HG03342 (cell line): ENCODE data around the gene TUBB2B.
"Not testable (repeated sequence)": the region's sequence is repeated elsewhere in the genome, so short reads cannot be mapped to it uniquely, and the experiment has no call there.

Experiments
- ATAC-seq: cut with Tn5 transposase; IDR thresholded peaks from one replicate; pipeline ENCODE4 v1.9.1; 2021; ENCODE audit warnings: mild to moderate bottlenecking, moderate library complexity; ENCODE audit not compliant: unreplicated experiment

TUBB2B gene

GRCh38 chr6:3212261-3212660 lies 15.2 kb downstream of the TUBB2B start:
- no peak for ATAC-seq

- ATAC-seq, result no peak
These were observed 15.8 kb downstream of the TUBB2B start for GRCh38 chr6:3211681-3212080.

- no peak for ATAC-seq
These were observed 17.3 kb downstream of the TUBB2B start for GRCh38 chr6:3210024-3210610.

GRCh38 chr6:3209114-3210023 lies 18.1 kb downstream of the TUBB2B start:
- peak; percentile 53 for ATAC-seq

- no peak for ATAC-seq
These were observed 18.7 kb downstream of the TUBB2B start for GRCh38 chr6:3208775-3209113.

- no peak for ATAC-seq
These were observed 19.2 kb downstream of the TUBB2B start for GRCh38 chr6:3208098-3208774.

GRCh38 chr6:3206339-3207015 lies 21.0 kb downstream of the TUBB2B start:
- ATAC-seq, result no peak

GRCh38 chr6:3205913-3206312 lies 21.5 kb downstream of the TUBB2B start:
- ATAC-seq, result no peak

GRCh38 chr6:3204921-3205320 lies 22.5 kb downstream of the TUBB2B start:
- ATAC-seq, result no peak

- no peak for ATAC-seq
These were observed 24.3 kb downstream of the TUBB2B start for GRCh38 chr6:3202999-3203696.

GRCh38 chr6:3201388-3201787 lies 26.1 kb downstream of the TUBB2B start:
- no peak for ATAC-seq

- ATAC-seq, result no peak
These were observed 26.8 kb downstream of the TUBB2B start for GRCh38 chr6:3200682-3201081.

GRCh38 chr6:3199382-3199781 lies 28.1 kb downstream of the TUBB2B start:
- ATAC-seq, result no peak

GRCh38 chr6:3197734-3198133 lies 29.7 kb downstream of the TUBB2B start:
- ATAC-seq, result not testable (repeated sequence)

GRCh38 chr6:3196770-3197169 lies 30.7 kb downstream of the TUBB2B start:
- ATAC-seq, result no peak

- ATAC-seq, result no peak
These were observed 31.6 kb downstream of the TUBB2B start for GRCh38 chr6:3195695-3196497.

GRCh38 chr6:3195420-3195694 lies 32.1 kb downstream of the TUBB2B start:
- no peak for ATAC-seq

- no peak for ATAC-seq
These were observed 32.7 kb downstream of the TUBB2B start for GRCh38 chr6:3194535-3195419.
